Fibroblast of lung (primary cell): ENCODE measurements around the gene CAMK2N2. TPM values are rescaled to one million over a fixed set of nuclear protein-coding genes. Genes with fewer than 3 reads are reported as not detected.

Experiments used
- DNase-seq, 2 donors: peaks; one replicate each; pipeline versions ENCODE4 v3.0.0 to v3.0.0-alpha.2; 2010; ENCODE audit warnings: low read depth in 2 of 2
- H2AFZ ChIP-seq: 2 replicates; pipeline ENCODE4 v1.5.1; 2012; ENCODE audit warnings: low read length, control low read depth, inconsistent platforms
- H3K27ac ChIP-seq: 2 replicates; pipeline ENCODE4 v1.5.1; 2011; ENCODE audit warnings: low read length, control low read depth; ENCODE audit not compliant: insufficient read depth
- H3K27me3 ChIP-seq: 2 replicates; pipeline ENCODE4 v1.5.1; 2011; ENCODE audit warnings: mild to moderate bottlenecking, low read length; ENCODE audit not compliant: control insufficient read depth, insufficient read depth
- H3K36me3 ChIP-seq: 2 replicates; pipeline ENCODE4 v1.5.1; 2011; ENCODE audit warnings: low read length; ENCODE audit not compliant: control insufficient read depth, insufficient read depth
- H3K4me1 ChIP-seq: 2 replicates; pipeline ENCODE4 v1.5.1; 2011; ENCODE audit warnings: low read length; ENCODE audit not compliant: control insufficient read depth, insufficient read depth; ENCODE audit errors: extremely low read depth
- H3K4me2 ChIP-seq: 2 replicates; pipeline ENCODE4 v1.5.1; 2011; ENCODE audit warnings: low read length, control low read depth; ENCODE audit not compliant: insufficient read depth; ENCODE audit errors: extremely low read depth
- H3K4me3 ChIP-seq, 4 experiments: fragments of 200-600 bp in 1 of 4; sonication (generic) in 1 of 4; replicated peaks in 1 of 4; 2 replicates each; pipeline ENCODE4 v1.5.1; 2011 to 2016; ENCODE audit warnings: low read length in 4 of 4, low read depth in 3 of 4, mild to moderate bottlenecking in 3 of 4, control low read depth in 2 of 4, inconsistent platforms in 1 of 4, mixed read lengths in 1 of 4; ENCODE audit not compliant: insufficient read depth in 1 of 4; ENCODE audit errors: control extremely low read depth in 1 of 4
- H3K79me2 ChIP-seq: 2 replicates; pipeline ENCODE4 v1.5.1; 2012; ENCODE audit warnings: mild to moderate bottlenecking, low read length, inconsistent platforms; ENCODE audit not compliant: control insufficient read depth, insufficient read depth
- H3K9ac ChIP-seq: 2 replicates; pipeline ENCODE4 v1.5.1; 2011; ENCODE audit warnings: mild to moderate bottlenecking, low read length, control low read depth; ENCODE audit not compliant: insufficient read depth
- H3K9me3 ChIP-seq: 2 replicates; pipeline ENCODE4 v1.5.1; 2012; ENCODE audit warnings: low read depth, low read length; ENCODE audit not compliant: control insufficient read depth, insufficient read depth
- H4K20me1 ChIP-seq: 2 replicates; pipeline ENCODE4 v1.5.1; 2011; ENCODE audit warnings: low read length; ENCODE audit not compliant: control insufficient read depth, insufficient read depth; ENCODE audit errors: extremely low read depth
- EZH2 ChIP-seq: IDR thresholded peaks from 2 replicates; pipeline ENCODE4 v1.5.1; 2012; ENCODE audit warnings: low read length, control low read depth, mild to moderate bottlenecking; ENCODE audit errors: missing control alignments
- polyA plus RNA-seq, 2 donors: library from polyadenylated mRNA; depleted of rRNA in 1 of 2; stranded (reverse) in 1 of 2; unstranded in 1 of 2; fragments of >200 nt; gene quantifications; 2 replicates each; pipeline ENCODE4 v1.2.1, GENCODE V29; 2011 to 2012; ENCODE audit warnings: missing spikeins in 1 of 2
- total RNA-seq: library from RNA; depleted of rRNA; stranded (reverse); fragments of >200 nt; gene quantifications from 2 replicates; pipeline ENCODE4 v1.2.1, GENCODE V29; 2014
- TF ChIP-seq, protein P1 (sequence below), 2 donors: IDR thresholded peaks in 1 of 2; conservative IDR thresholded peaks in 1 of 2; 1 replicate in 1 of 2; 2 replicates in 1 of 2; pipeline ENCODE4 v1.5.1; 2011 to 2012; ENCODE audit warnings: low read length in 2 of 2, control low read depth in 1 of 2, inconsistent platforms in 1 of 2, low read depth in 1 of 2, mild to moderate bottlenecking in 1 of 2

CAMK2N2 gene
- total and polyA plus RNA-seq, 2 donors (not counting 1 experiment from before 2014, with no cell fraction given) = under 0.01 to 0.10 TPM

DNA sequence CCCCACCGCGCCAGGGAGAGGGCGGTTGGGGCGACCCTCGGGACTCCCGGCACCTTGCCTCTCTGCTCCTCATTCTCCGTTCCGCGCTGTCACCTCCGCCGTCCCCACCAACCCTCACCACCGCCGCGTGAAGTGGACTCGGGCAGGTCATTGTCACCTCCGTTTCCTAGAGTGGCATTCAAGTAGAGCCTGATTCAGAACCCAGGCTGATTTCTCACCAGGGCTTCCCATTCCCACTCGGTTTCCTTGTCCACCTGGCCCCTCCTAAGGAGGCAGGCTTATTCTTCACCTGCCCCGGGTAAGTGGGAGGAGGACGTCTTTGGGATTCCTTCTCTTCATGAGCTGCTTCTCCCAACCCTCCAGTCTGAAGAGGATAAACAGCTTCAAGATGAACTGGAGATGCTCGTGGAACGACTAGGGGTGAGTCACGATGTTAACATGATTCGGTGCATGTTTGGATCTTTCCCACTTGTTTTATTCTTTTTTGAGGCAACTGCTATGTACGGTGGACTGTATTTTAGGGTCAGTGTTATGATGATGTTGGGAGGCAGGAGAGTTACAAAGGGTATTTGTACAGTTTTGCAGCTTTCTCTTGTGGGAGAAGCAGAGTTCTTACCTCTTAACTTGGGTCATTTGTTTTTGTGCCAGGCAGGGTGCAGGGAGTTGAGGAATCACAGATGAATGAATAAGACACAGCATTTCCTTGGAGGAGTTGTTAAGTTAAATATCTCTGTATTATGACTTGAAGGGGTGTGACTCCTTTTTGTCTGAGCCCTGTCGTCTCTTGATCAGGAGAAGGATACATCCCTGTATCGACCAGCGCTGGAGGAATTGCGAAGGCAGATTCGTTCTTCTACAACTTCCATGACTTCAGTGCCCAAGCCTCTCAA, 38.4 kb upstream of the CAMK2N2 start:
- Histone ChIP-seq H3K4me3 (peak overlapping the region; percentile 88 to 99 (median 98)), H2AFZ (peak overlapping the region; percentile 18), H3K36me3 (peaks cover 12% of the 10 kb centered on the region), H3K79me2 (peaks cover 44% of the 10 kb centered on the region), H3K4me2 (peak overlapping the region; percentile 88), H3K9ac (peak overlapping the region; percentile 78), H3K9me3 (no peaks in the 10 kb centered on the region), H3K27me3 (peaks cover 2% of the 10 kb centered on the region), H3K27ac (peak overlapping the region; percentile 91), H4K20me1 (no peaks in the 10 kb centered on the region), H3K4me1 (peaks cover 5% of the 10 kb centered on the region)
- DNase-seq = peak; percentile 28 to 59
- TF ChIP-seq, protein P1, sequence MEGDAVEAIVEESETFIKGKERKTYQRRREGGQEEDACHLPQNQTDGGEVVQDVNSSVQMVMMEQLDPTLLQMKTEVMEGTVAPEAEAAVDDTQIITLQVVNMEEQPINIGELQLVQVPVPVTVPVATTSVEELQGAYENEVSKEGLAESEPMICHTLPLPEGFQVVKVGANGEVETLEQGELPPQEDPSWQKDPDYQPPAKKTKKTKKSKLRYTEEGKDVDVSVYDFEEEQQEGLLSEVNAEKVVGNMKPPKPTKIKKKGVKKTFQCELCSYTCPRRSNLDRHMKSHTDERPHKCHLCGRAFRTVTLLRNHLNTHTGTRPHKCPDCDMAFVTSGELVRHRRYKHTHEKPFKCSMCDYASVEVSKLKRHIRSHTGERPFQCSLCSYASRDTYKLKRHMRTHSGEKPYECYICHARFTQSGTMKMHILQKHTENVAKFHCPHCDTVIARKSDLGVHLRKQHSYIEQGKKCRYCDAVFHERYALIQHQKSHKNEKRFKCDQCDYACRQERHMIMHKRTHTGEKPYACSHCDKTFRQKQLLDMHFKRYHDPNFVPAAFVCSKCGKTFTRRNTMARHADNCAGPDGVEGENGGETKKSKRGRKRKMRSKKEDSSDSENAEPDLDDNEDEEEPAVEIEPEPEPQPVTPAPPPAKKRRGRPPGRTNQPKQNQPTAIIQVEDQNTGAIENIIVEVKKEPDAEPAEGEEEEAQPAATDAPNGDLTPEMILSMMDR (conservative IDR thresholded peaks at IDR 0.05 in 1 of 2, IDR thresholded peaks at IDR 0.05 in 1 of 2; ENCODE audit: low read depth in 1 of 2, low read length in 2 of 2) = no peak
- no peak for TF ChIP-seq EZH2

DNA sequence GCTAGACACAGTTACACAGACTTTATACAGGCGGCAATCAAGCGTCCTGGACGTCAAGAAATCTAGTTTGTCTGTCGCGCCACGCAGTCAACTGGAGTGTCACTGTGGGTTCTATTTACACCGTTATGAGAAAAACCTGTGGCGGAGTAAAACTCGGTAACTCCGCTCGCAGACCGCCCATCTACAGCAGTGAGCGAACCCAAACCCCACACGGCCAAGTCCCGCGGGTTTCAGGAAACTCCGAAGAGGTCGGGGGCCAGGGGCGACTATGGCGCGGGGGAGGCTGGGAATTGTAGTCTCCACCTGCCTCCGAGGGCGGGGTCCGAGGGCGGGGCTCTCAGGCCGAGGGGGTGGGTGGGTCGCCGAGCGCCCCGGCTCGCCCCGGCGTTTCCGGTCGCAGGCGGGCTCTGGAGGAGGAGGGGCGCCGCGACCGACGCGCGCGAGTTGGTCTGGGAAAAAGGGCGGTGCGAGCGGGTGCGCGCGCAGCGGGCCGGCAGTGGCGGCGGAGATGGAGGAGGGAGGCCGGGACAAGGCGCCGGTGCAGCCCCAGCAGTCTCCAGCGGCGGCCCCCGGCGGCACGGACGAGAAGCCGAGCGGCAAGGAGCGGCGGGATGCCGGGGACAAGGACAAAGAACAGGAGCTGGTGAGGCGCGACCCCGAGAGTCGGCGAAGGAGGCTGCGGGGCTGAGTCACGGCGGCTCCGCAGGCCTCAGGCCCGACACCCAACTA, 37.6 kb upstream of the CAMK2N2 start, which contains the start of gene PSMD2:
TSS of gene PSMD2 (plus strand) at position 483 of the 729 bp plus-strand sequence. CDS start at position 509, 26 bp downstream.
- H3K4me2 ChIP-seq = peak within 1 kb of the TSS; percentile 96
- H3K4me1 ChIP-seq = peaks cover 5% of the 10 kb centered on the region
- peak; percentile 92 to 95 for DNase-seq
- peak within 1 kb of the TSS; percentile 78 for H3K9ac ChIP-seq
- peak within 1 kb of the TSS; percentile 98 for H2AFZ ChIP-seq
- no peaks in the 10 kb centered on the region for H4K20me1 ChIP-seq
- H3K27ac ChIP-seq = peak within 1 kb of the TSS; percentile 91
- peaks cover 40% of the 10 kb centered on the region for H3K79me2 ChIP-seq
- H3K4me3 ChIP-seq = peak within 1 kb of the TSS; percentile 91 to 99 (median 98)
- peaks cover 2% of the 10 kb centered on the region for H3K27me3 ChIP-seq
- no peak for TF ChIP-seq EZH2
- TF ChIP-seq, protein P1 (conservative IDR thresholded peaks at IDR 0.05 in 1 of 2, IDR thresholded peaks at IDR 0.05 in 1 of 2; ENCODE audit: low read depth in 1 of 2, low read length in 2 of 2) = no peak
- H3K9me3 ChIP-seq = no peaks in the 10 kb centered on the region
- peaks cover 9% of the 10 kb centered on the region for H3K36me3 ChIP-seq

DNA sequence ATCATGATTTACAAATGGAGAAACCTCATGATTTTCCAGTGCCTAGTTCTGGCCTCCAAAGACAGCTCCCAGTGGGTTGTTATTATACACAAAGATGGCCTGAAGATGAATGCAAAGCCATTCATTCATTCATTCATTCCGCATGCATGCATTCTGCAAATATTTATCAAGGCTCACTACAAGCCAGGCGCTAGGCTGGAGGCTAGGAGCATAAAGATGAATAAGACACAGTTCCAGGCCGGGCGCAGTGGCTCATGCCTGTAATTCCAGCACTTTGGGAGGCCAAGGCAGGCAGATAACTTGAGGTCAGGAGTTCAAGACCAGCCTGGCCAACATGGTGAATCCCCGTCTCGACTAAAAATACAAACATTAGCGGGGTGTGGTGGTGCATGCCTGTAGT, 35.3 kb upstream of the CAMK2N2 start:
- Histone ChIP-seq H3K27me3 (peaks cover 7% of the 10 kb centered on the region), H3K27ac (no peak overlapping the region), H4K20me1 (no peaks in the 10 kb centered on the region), H3K4me1 (peaks cover 5% of the 10 kb centered on the region), H3K4me3 (no peak overlapping the region), H2AFZ (no peak overlapping the region), H3K79me2 (peaks cover 24% of the 10 kb centered on the region), H3K4me2 (no peak overlapping the region), H3K9me3 (no peaks in the 10 kb centered on the region), H3K36me3 (peaks cover under 1% of the 10 kb centered on the region), H3K9ac (no peak overlapping the region)
- TF ChIP-seq, protein P1 (conservative IDR thresholded peaks at IDR 0.05 in 1 of 2, IDR thresholded peaks at IDR 0.05 in 1 of 2; ENCODE audit: low read depth in 1 of 2, low read length in 2 of 2) = no peak
- TF ChIP-seq EZH2 = no peak
- no peak for DNase-seq
